GM21723 (cell line): ENCODE data around the gene D2HGDH.

ENCODE experiments used
- ATAC-seq: cut with Tn5 transposase; IDR thresholded peaks from one replicate; pipeline ENCODE4 v1.9.1; 2021; ENCODE audit warnings: mild to moderate bottlenecking, moderate library complexity; ENCODE audit not compliant: unreplicated experiment

D2HGDH gene

GRCh38 chr2:241734467-241735208, at the start of gene D2HGDH:
TSS of gene D2HGDH (plus strand) at chr2:241734630. CDS start at chr2:241735225, 595 bp downstream.
- ATAC-seq: peak; percentile 77

- ATAC-seq: peak; percentile 22
These were observed 48.1 kb upstream of the D2HGDH start for GRCh38 chr2:241686324-241686649.

- peak; percentile 93 for ATAC-seq
These were observed 47.6 kb upstream of the D2HGDH start, which contains the start of gene DTYMK for GRCh38 chr2:241686650-241687425. TSS of gene DTYMK (minus strand) at chr2:241686815. CDS start at chr2:241686783, 32 bp downstream.

GRCh38 chr2:241689306-241689705, 45.1 kb upstream of the D2HGDH start:
- no peak for ATAC-seq

- no peak for ATAC-seq
These were observed 44.2 kb upstream of the D2HGDH start for GRCh38 chr2:241690202-241690717.

GRCh38 chr2:241692448-241692847, 42.0 kb upstream of the D2HGDH start:
- no peak for ATAC-seq

- no peak for ATAC-seq
These were observed 38.8 kb upstream of the D2HGDH start for GRCh38 chr2:241695651-241696050.

GRCh38 chr2:241701149-241701398, 33.4 kb upstream of the D2HGDH start:
- no peak for ATAC-seq

GRCh38 chr2:241701399-241702154, 32.9 kb upstream of the D2HGDH start, which contains the start of gene ING5:
TSS of gene ING5 (plus strand) at chr2:241702039. CDS start at chr2:241702066, 27 bp downstream.
- peak; percentile 60 for ATAC-seq

GRCh38 chr2:241702155-241703031, 32.0 kb upstream of the D2HGDH start:
- ATAC-seq: peak; percentile 70

- no peak for ATAC-seq
These were observed 31.3 kb upstream of the D2HGDH start for GRCh38 chr2:241703032-241703604.

GRCh38 chr2:241706537-241706936, 27.9 kb upstream of the D2HGDH start:
- no peak for ATAC-seq

GRCh38 chr2:241708879-241709278, 25.6 kb upstream of the D2HGDH start:
- ATAC-seq: no peak

GRCh38 chr2:241719093-241719492, 15.3 kb upstream of the D2HGDH start:
- no peak for ATAC-seq

GRCh38 chr2:241720099-241720498, 14.3 kb upstream of the D2HGDH start:
- ATAC-seq: no peak

GRCh38 chr2:241720560-241720959, 13.9 kb upstream of the D2HGDH start:
- ATAC-seq: no peak

GRCh38 chr2:241721852-241722251, 12.6 kb upstream of the D2HGDH start:
- no peak for ATAC-seq

- no peak for ATAC-seq
These were observed 11.5 kb upstream of the D2HGDH start for GRCh38 chr2:241722896-241723454.

GRCh38 chr2:241724259-241724974, 10.0 kb upstream of the D2HGDH start:
- ATAC-seq: no peak
